ENCODE measurements around the gene PNPLA1. TPM values are rescaled to one million over a fixed set of nuclear protein-coding genes. Genes with fewer than 3 reads are reported as not detected.

The PNPLA1 gene
- total RNA-seq, 1 experiment from 2014 or later = not detected

DNA sequence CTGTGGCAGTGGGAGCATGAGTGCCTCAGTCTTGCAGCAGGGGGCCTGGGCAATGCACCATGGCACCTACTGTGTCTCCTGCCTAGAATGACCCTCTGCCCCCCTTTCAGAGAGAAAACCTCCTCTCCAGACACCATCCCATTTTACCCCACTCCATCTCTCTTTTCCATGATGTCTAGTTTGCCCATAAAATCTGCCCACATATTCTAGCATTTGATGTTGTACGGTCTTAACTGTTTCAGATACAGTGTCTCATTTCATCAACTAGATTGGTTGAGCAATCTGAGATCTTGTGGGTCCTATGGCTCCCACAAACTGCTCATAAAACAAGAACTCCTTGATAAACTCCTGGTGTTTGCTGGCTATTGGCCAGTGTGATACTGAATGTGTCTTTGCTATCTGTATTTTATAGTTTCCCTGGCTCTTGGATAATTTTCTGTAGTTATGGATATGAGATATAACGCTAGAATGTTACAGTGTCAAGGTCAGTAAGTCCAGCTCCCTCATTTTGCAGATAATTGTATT, 8.1 kb downstream of the PNPLA1 start:
- Histone ChIP-seq H3K27me3 (ENCODE audit: control insufficient read depth, insufficient read depth, low read length) (peaks cover 20% of the 10 kb centered on the region), H3K4me1 (ENCODE audit: control insufficient read depth, insufficient read depth, low read length) (no peaks in the 10 kb centered on the region), H3K4me3 (ENCODE audit: low read depth in 2 of 2, low read length in 2 of 2) (no peak overlapping the region), H3K27ac (ENCODE audit: low read length) (no peak overlapping the region), H3K9me3 (ENCODE audit: control insufficient read depth, insufficient read depth, low read depth, low read length) (no peaks in the 10 kb centered on the region), H3K36me3 (ENCODE audit: control insufficient read depth, insufficient read depth, low read length) (no peaks in the 10 kb centered on the region)
- ChIA-PET POLR2A (no interaction called here), CTCF (no interaction called here)
- intact Hi-C loops (cut with micrococcal nuclease; ENCODE audit: unreplicated experiment) = no loop called here
- ATAC-seq (no peak), DNase-seq (ENCODE audit: low read depth, low spot score) (no peak)
- BruUV-seq (replicated peaks) = no TSS peak
- TF ChIP-seq SIN3A (IDR thresholded peaks at IDR 0.05; ENCODE audit: borderline replicate concordance, insufficient read depth, low read depth, low read length) (no peak), TCF7L2 (IDR thresholded peaks at IDR 0.05; ENCODE audit: low read depth, low read length) (no peak), POLR2AphosphoS5 (IDR thresholded peaks at IDR 0.05; ENCODE audit: low read depth, low read length) (no peak)
- TF ChIP-seq, protein P1, sequence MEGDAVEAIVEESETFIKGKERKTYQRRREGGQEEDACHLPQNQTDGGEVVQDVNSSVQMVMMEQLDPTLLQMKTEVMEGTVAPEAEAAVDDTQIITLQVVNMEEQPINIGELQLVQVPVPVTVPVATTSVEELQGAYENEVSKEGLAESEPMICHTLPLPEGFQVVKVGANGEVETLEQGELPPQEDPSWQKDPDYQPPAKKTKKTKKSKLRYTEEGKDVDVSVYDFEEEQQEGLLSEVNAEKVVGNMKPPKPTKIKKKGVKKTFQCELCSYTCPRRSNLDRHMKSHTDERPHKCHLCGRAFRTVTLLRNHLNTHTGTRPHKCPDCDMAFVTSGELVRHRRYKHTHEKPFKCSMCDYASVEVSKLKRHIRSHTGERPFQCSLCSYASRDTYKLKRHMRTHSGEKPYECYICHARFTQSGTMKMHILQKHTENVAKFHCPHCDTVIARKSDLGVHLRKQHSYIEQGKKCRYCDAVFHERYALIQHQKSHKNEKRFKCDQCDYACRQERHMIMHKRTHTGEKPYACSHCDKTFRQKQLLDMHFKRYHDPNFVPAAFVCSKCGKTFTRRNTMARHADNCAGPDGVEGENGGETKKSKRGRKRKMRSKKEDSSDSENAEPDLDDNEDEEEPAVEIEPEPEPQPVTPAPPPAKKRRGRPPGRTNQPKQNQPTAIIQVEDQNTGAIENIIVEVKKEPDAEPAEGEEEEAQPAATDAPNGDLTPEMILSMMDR (IDR thresholded peaks at IDR 0.05) = no peak
- TF ChIP-seq, protein P2, sequence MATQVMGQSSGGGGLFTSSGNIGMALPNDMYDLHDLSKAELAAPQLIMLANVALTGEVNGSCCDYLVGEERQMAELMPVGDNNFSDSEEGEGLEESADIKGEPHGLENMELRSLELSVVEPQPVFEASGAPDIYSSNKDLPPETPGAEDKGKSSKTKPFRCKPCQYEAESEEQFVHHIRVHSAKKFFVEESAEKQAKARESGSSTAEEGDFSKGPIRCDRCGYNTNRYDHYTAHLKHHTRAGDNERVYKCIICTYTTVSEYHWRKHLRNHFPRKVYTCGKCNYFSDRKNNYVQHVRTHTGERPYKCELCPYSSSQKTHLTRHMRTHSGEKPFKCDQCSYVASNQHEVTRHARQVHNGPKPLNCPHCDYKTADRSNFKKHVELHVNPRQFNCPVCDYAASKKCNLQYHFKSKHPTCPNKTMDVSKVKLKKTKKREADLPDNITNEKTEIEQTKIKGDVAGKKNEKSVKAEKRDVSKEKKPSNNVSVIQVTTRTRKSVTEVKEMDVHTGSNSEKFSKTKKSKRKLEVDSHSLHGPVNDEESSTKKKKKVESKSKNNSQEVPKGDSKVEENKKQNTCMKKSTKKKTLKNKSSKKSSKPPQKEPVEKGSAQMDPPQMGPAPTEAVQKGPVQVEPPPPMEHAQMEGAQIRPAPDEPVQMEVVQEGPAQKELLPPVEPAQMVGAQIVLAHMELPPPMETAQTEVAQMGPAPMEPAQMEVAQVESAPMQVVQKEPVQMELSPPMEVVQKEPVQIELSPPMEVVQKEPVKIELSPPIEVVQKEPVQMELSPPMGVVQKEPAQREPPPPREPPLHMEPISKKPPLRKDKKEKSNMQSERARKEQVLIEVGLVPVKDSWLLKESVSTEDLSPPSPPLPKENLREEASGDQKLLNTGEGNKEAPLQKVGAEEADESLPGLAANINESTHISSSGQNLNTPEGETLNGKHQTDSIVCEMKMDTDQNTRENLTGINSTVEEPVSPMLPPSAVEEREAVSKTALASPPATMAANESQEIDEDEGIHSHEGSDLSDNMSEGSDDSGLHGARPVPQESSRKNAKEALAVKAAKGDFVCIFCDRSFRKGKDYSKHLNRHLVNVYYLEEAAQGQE (IDR thresholded peaks at IDR 0.05; ENCODE audit: insufficient read depth in 1 of 2, low read depth in 2 of 2, low read length in 1 of 2) = no peak
- in situ Hi-C loops (cut with HindIII; ENCODE audit: low pct_unique_long_range_greater_than_20kb, low sequenced_read_pairs) = no loop called here

DNA sequence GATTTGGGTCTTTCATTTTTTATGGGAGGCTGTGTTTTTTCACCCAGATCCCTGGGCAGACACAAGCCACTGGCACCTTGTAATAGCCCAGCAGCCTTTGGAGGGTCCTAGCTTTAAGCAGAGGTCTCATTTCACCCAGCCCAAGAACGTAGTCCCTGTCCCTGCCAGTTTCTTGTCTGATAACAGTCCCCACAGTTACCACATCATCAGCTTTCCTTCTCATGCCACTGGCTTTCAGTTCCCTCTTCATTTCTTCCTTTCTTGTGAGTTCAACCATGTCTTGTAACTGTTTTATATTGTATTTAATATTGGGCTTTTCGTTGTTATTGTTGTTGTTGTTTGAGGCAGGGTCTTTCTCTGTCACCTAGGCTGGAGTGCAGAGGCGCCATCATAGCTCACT, 10.6 kb downstream of the PNPLA1 start:
- H3K27me3 ChIP-seq (ENCODE audit: control insufficient read depth, insufficient read depth, low read length) = peaks cover 14% of the 10 kb centered on the region
- no peaks in the 10 kb centered on the region for H3K36me3 ChIP-seq (ENCODE audit: control insufficient read depth, insufficient read depth, low read length)
- ChIA-PET POLR2A (no interaction called here), CTCF (no interaction called here)
- H3K4me3 ChIP-seq (ENCODE audit: low read depth in 2 of 2, low read length in 2 of 2) = no peak overlapping the region
- no peak for TF ChIP-seq SIN3A (IDR thresholded peaks at IDR 0.05; ENCODE audit: borderline replicate concordance, insufficient read depth, low read depth, low read length)
- TF ChIP-seq, protein P1 (IDR thresholded peaks at IDR 0.05) = no peak
- TF ChIP-seq, protein P2 (IDR thresholded peaks at IDR 0.05; ENCODE audit: insufficient read depth in 1 of 2, low read depth in 2 of 2, low read length in 1 of 2) = no peak
- TF ChIP-seq POLR2AphosphoS5 (IDR thresholded peaks at IDR 0.05; ENCODE audit: low read depth, low read length) = no peak
- DNase-seq (ENCODE audit: low read depth, low spot score) (no peak), ATAC-seq (no peak)
- H3K27ac ChIP-seq (ENCODE audit: low read length) = no peak overlapping the region
- in situ Hi-C loops (cut with HindIII; ENCODE audit: low pct_unique_long_range_greater_than_20kb, low sequenced_read_pairs) = no loop called here
- no peaks in the 10 kb centered on the region for H3K4me1 ChIP-seq (ENCODE audit: control insufficient read depth, insufficient read depth, low read length)
- BruUV-seq (replicated peaks) = no TSS peak
- no peaks in the 10 kb centered on the region for H3K9me3 ChIP-seq (ENCODE audit: control insufficient read depth, insufficient read depth, low read depth, low read length)
- intact Hi-C loops (cut with micrococcal nuclease; ENCODE audit: unreplicated experiment) = no loop called here
